DND-41 (cell line): ENCODE data around the gene GALNT4.

Experiments used
- ATAC-seq: fragments of 200-7000 bp; cut with Tn5 transposase; 3 replicates; pipeline ENCODE4 v1.9.1; 2021; ENCODE audit warnings: low read depth; ENCODE audit not compliant: insufficient read depth
- DNase-seq: peaks from one replicate; pipeline ENCODE4 v3.0.0-alpha.2; 2020
- H2AFZ ChIP-seq: 2 replicates; pipeline ENCODE4 v1.6.0; 2012; ENCODE audit warnings: low read depth, low read length
- H3K27ac ChIP-seq: 2 replicates; pipeline ENCODE4 v1.5.1; 2012; ENCODE audit warnings: low read length, inconsistent platforms
- H3K27me3 ChIP-seq: fragments of 200-600 bp; sonication (generic); 2 replicates; pipeline ENCODE4 v1.6.0; 2012; ENCODE audit warnings: low read length, mild to moderate bottlenecking, inconsistent platforms; ENCODE audit not compliant: insufficient read depth, poor library complexity
- H3K36me3 ChIP-seq: 2 replicates; pipeline ENCODE4 v1.5.1; 2012; ENCODE audit warnings: low read length, inconsistent platforms; ENCODE audit not compliant: insufficient read depth
- H3K4me1 ChIP-seq: 2 replicates; pipeline ENCODE4 v1.5.1; 2012; ENCODE audit warnings: mild to moderate bottlenecking, low read length; ENCODE audit not compliant: insufficient read depth
- H3K4me2 ChIP-seq: 2 replicates; pipeline ENCODE4 v1.6.0; 2012; ENCODE audit warnings: mild to moderate bottlenecking, moderate library complexity, low read length, inconsistent platforms; ENCODE audit not compliant: insufficient read depth
- H3K4me3 ChIP-seq, 2 experiments: fragments of 200-600 bp in 1 of 2; shearing (Covaris generic) in 1 of 2; 2 replicates each; pipeline ENCODE4 v1.5.1; 2012 to 2016; ENCODE audit warnings: inconsistent platforms in 2 of 2, low read length in 2 of 2, mild to moderate bottlenecking in 2 of 2, low read depth in 1 of 2, moderate library complexity in 1 of 2
- H3K79me2 ChIP-seq: 2 replicates; pipeline ENCODE4 v1.6.0; 2012; ENCODE audit warnings: low read length, inconsistent platforms; ENCODE audit not compliant: insufficient read depth
- H3K9ac ChIP-seq: 2 replicates; pipeline ENCODE4 v1.6.0; 2012; ENCODE audit warnings: low read depth, mild to moderate bottlenecking, inconsistent platforms, low read length, moderate library complexity
- H3K9me3 ChIP-seq: 2 replicates; pipeline ENCODE4 v1.5.1; 2012; ENCODE audit warnings: low read length, moderate library complexity, mild to moderate bottlenecking, inconsistent platforms; ENCODE audit not compliant: insufficient read depth, severe bottlenecking
- H4K20me1 ChIP-seq: 2 replicates; pipeline ENCODE4 v1.6.0; 2012; ENCODE audit warnings: low read length; ENCODE audit not compliant: insufficient read depth
- CTCF ChIP-seq: IDR thresholded peaks from 2 replicates; pipeline ENCODE4 v1.5.1; 2012; ENCODE audit warnings: borderline replicate concordance, low read length, moderate library complexity, mild to moderate bottlenecking; ENCODE audit not compliant: poor library complexity, severe bottlenecking; ENCODE audit errors: extremely low read depth
- EZH2 ChIP-seq: IDR thresholded peaks from 3 replicates; pipeline ENCODE4 v1.6.1; 2012; ENCODE audit warnings: borderline replicate concordance, low read depth, mild to moderate bottlenecking, moderate library complexity, low read length, inconsistent platforms; ENCODE audit not compliant: severe bottlenecking

GALNT4 gene

GRCh38 chr12:89507015-89507824, 17.4 kb downstream of the GALNT4 start:
- no peak overlapping the region for H3K4me3 ChIP-seq
- H3K9ac ChIP-seq, result no peak overlapping the region
- H2AFZ ChIP-seq, result no peak overlapping the region
- no peaks in the 10 kb centered on the region for H4K20me1 ChIP-seq
- peaks cover 5% of the 10 kb centered on the region; the same call in 1 of the 2 replicates for H3K36me3 ChIP-seq
- no peak overlapping the region for H3K27ac ChIP-seq
- H3K4me1 ChIP-seq, result no peaks in the 10 kb centered on the region
- no peak overlapping the region for H3K4me2 ChIP-seq
- DNase-seq (no peak), ATAC-seq (no peak)
- H3K79me2 ChIP-seq, result peaks cover 25% of the 10 kb centered on the region
- peaks cover 2% of the 10 kb centered on the region for H3K9me3 ChIP-seq
- no peaks in the 10 kb centered on the region for H3K27me3 ChIP-seq
- TF ChIP-seq EZH2 (no peak), CTCF (no peak)

DNA sequence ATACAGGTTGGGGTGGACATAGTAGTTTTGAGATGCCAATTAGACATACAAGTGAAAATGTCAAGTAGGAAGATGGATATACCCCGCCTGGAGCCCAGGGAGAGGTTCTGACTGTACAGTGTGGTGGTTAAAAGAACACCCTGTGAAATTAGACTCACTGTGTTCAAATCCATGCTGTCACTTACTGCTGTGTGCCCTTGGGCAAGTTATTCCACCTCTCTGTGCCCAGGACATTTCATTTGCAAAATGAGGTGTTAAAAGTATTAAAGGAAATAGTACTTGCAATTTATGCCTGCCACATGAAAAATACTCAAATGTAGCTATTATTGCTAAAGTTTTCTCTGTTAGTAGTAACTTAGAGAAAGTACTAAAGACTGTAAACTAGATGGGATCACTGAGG, 18.5 kb downstream of the GALNT4 start:
- Histone ChIP-seq H3K4me2 (no peak overlapping the region), H3K79me2 (peaks cover 18% of the 10 kb centered on the region), H3K36me3 (no peaks in the 10 kb centered on the region), H3K9ac (no peak overlapping the region), H3K4me3 (no peak overlapping the region), H3K4me1 (no peaks in the 10 kb centered on the region), H3K27me3 (no peaks in the 10 kb centered on the region), H3K9me3 (peaks cover 2% of the 10 kb centered on the region), H4K20me1 (no peaks in the 10 kb centered on the region), H2AFZ (no peak overlapping the region), H3K27ac (no peak overlapping the region)
- no peak for ATAC-seq
- TF ChIP-seq CTCF (no peak), EZH2 (no peak)
- no peak for DNase-seq

GRCh38 chr12:89504560-89505346, 19.8 kb downstream of the GALNT4 start:
- DNase-seq (no peak), ATAC-seq (no peak)
- H3K9ac ChIP-seq, result no peak overlapping the region
- no peaks in the 10 kb centered on the region for H4K20me1 ChIP-seq
- peaks cover under 1% of the 10 kb centered on the region; the same call in 1 of the 2 replicates for H3K36me3 ChIP-seq
- H3K27me3 ChIP-seq, result no peaks in the 10 kb centered on the region
- peaks cover 13% of the 10 kb centered on the region for H3K79me2 ChIP-seq
- H3K9me3 ChIP-seq, result peaks cover 2% of the 10 kb centered on the region
- no peaks in the 10 kb centered on the region for H3K4me1 ChIP-seq
- TF ChIP-seq EZH2 (no peak), CTCF (no peak)
- H2AFZ ChIP-seq, result no peak overlapping the region
- H3K4me3 ChIP-seq, result no peak overlapping the region
- no peak overlapping the region for H3K27ac ChIP-seq
- H3K4me2 ChIP-seq, result no peak overlapping the region
